Gastroesophageal sphincter (tissue), 4 donors: ENCODE results near the gene APLP2. TPM values are rescaled to one million over a fixed set of nuclear protein-coding genes. Genes with fewer than 3 reads are reported as not detected.
"Not testable (repeated sequence)": the region's sequence is repeated elsewhere in the genome, so short reads cannot be mapped to it uniquely, and the experiment has no call there.

Source experiments
- ATAC-seq: fragments of 150-250 bp; one replicate; pipeline ENCODE4 v1.9.1; 2016; ENCODE audit warnings: mild to moderate bottlenecking, moderate library complexity
- H3K27ac ChIP-seq, 4 donors: fragments of 200-600 bp; sonication (generic) in 3 of 4; 1 replicate in 3 of 4; 2 replicates in 1 of 4; pipeline ENCODE4 v1.5.1; 2016 to 2019
- H3K27me3 ChIP-seq: fragments of 200-600 bp; sonication (generic); one replicate; pipeline ENCODE4 v1.5.1; 2019
- H3K36me3 ChIP-seq, 2 donors: fragments of 200-600 bp; sonication (generic); one replicate each; pipeline ENCODE4 v1.5.1; 2019; ENCODE audit warnings: control low read depth in 1 of 2
- H3K4me1 ChIP-seq, 3 donors: fragments of 200-600 bp; sonication (generic); 1 replicate in 2 of 3; 2 replicates in 1 of 3; pipeline ENCODE4 v1.5.1; 2016 to 2019; ENCODE audit warnings: control low read depth in 2 of 3
- H3K4me3 ChIP-seq, 2 donors: fragments of 200-600 bp; sonication (generic); one replicate each; pipeline ENCODE4 v1.5.1; 2019; ENCODE audit warnings: mild to moderate bottlenecking in 1 of 2, moderate library complexity in 1 of 2
- H3K9me3 ChIP-seq, 3 donors: fragments of 200-600 bp; sonication (generic); one replicate each; pipeline ENCODE4 v1.5.1; 2017 to 2019; ENCODE audit warnings: control low read depth in 2 of 3
- CTCF ChIP-seq, 4 experiments: fragments of 200-600 bp in 2 of 4; fragments of 450-650 bp in 2 of 4; sonication (generic) in 1 of 4; IDR thresholded peaks; one replicate each; pipeline ENCODE4 v1.5.1; 2017 to 2019; ENCODE audit warnings: antibody characterized with exemption in 4 of 4, mild to moderate bottlenecking in 2 of 4, moderate library complexity in 2 of 4
- EP300 ChIP-seq: sonication (generic); formaldehyde crosslinking; IDR thresholded peaks from one replicate; pipeline ENCODE4 v1.6.1; 2017; ENCODE audit warnings: antibody characterized with exemption, mild to moderate bottlenecking
- POLR2A ChIP-seq, 2 donors: fragments of 450-650 bp; IDR thresholded peaks; one replicate each; pipeline ENCODE4 v1.6.1; 2017; ENCODE audit warnings: antibody characterized with exemption in 2 of 2, mild to moderate bottlenecking in 2 of 2, moderate library complexity in 1 of 2
- POLR2AphosphoS5 ChIP-seq: sonication (generic); formaldehyde crosslinking; IDR thresholded peaks from one replicate; pipeline ENCODE4 v1.6.1; 2017; ENCODE audit warnings: antibody characterized with exemption
- WGBS, 2 donors: methylation state at CpG; one replicate each; pipeline ENCODE4 v1.1.5; 2018; ENCODE audit warnings: low coverage in 1 of 2; 5-methylcytosine and 5-hydroxymethylcytosine counted together
- total RNA-seq, 4 donors: library from RNA; depleted of rRNA; stranded (reverse); fragments of >200 nt; gene quantifications; one replicate each; pipeline ENCODE4 v1.1.0, GENCODE V29; 2016

APLP2 gene
- 100 to 1,000 TPM; 386 to 533 (median 452) TPM for total RNA-seq

- H3K4me1 ChIP-seq = peaks cover 0 to 46% (median 14%) of the 10 kb centered on the region in 3 donors
These were observed at the start of gene APLP2 for GRCh38 chr11:130069659-130070108. Gene APLP2 (plus strand): TSS chr11:130069894. CDS start chr11:130069978, 84 bp downstream.

GRCh38 chr11:130020323-130020722 lies 49.4 kb upstream of the APLP2 start:
- no peak for ATAC-seq
- no peaks in the 10 kb centered on the region for H3K9me3 ChIP-seq
- WGBS, 2 donors = 70 to 73% methylated on average over 4 of the region's 4 CpGs

More at GRCh38 chr11:130069659-130070108, at the start of gene APLP2:
- no CpG with 5 or more reads among the region's 51 CpGs for WGBS, 2 donors
- TF ChIP-seq POLR2AphosphoS5 (peak; percentile 97), POLR2A (IDR thresholded peaks at IDR 0.05) (peak; percentile 95 to 96), EP300 (no peak)
- H3K4me3 ChIP-seq = peak within 1 kb of the TSS; percentile 87 to 97
- peak within 1 kb of the TSS; percentile 85 to 97 (median 95) for H3K27ac ChIP-seq
- H3K36me3 ChIP-seq = no peaks in the 10 kb centered on the region
- no peaks in the 10 kb centered on the region for H3K27me3 ChIP-seq
- no peaks in the 10 kb centered on the region for H3K9me3 ChIP-seq
- ATAC-seq = peak; percentile 96

GRCh38 chr11:130021606-130022005 lies 48.1 kb upstream of the APLP2 start:
- WGBS, 2 donors = 93% methylated on average over 3 of the region's 38 CpGs; no CpG with 5 or more reads in 1 of the 2 donors

More at GRCh38 chr11:130020323-130020722, 49.4 kb upstream of the APLP2 start:
- TF ChIP-seq CTCF (IDR thresholded peaks at IDR 0.05) = no peak
- TF ChIP-seq POLR2AphosphoS5 = no peak
- TF ChIP-seq POLR2A (IDR thresholded peaks at IDR 0.05) = no peak
- no peak for TF ChIP-seq EP300
- Histone ChIP-seq H3K27me3 (no peaks in the 10 kb centered on the region), H3K27ac (no peak overlapping the region), H3K36me3 (no peaks in the 10 kb centered on the region), H3K4me3 (no peak overlapping the region), H3K4me1 (no peaks in the 10 kb centered on the region)

GRCh38 chr11:130022799-130023198 lies 46.9 kb upstream of the APLP2 start:
- Histone ChIP-seq H3K9me3 (no peaks in the 10 kb centered on the region), H3K27ac (no peak overlapping the region), H3K4me3 (no peak overlapping the region), H3K36me3 (no peaks in the 10 kb centered on the region), H3K4me1 (no peaks in the 10 kb centered on the region), H3K27me3 (no peaks in the 10 kb centered on the region)
- WGBS, 2 donors = 90 to 100% methylated on average over 1 to 2 of the region's 2 CpGs
- ATAC-seq = no peak
- TF ChIP-seq POLR2AphosphoS5 = no peak
- TF ChIP-seq POLR2A (IDR thresholded peaks at IDR 0.05) = no peak
- TF ChIP-seq EP300 = no peak
- TF ChIP-seq CTCF (IDR thresholded peaks at IDR 0.05) = no peak

More at GRCh38 chr11:130021606-130022005, 48.1 kb upstream of the APLP2 start:
- H3K27ac ChIP-seq, H3K4me3 ChIP-seq, H3K36me3 ChIP-seq, H3K4me1 ChIP-seq, H3K27me3 ChIP-seq, H3K9me3 ChIP-seq, ATAC-seq: not testable (repeated sequence)

GRCh38 chr11:130023204-130023603 lies 46.5 kb upstream of the APLP2 start:
- 33 to 59% methylated on average over 1 to 2 of the region's 2 CpGs for WGBS, 2 donors
- Histone ChIP-seq H3K36me3 (no peaks in the 10 kb centered on the region), H3K27me3 (no peaks in the 10 kb centered on the region), H3K9me3 (no peaks in the 10 kb centered on the region), H3K4me3 (no peak overlapping the region), H3K4me1 (no peaks in the 10 kb centered on the region), H3K27ac (no peak overlapping the region)
- no peak for TF ChIP-seq POLR2AphosphoS5
- TF ChIP-seq POLR2A (IDR thresholded peaks at IDR 0.05) = no peak
- TF ChIP-seq CTCF (IDR thresholded peaks at IDR 0.05) = no peak
- no peak for TF ChIP-seq EP300
- ATAC-seq = no peak

GRCh38 chr11:130024361-130024760 lies 45.3 kb upstream of the APLP2 start:
- WGBS, 2 donors = 33 to 45% methylated on average over 1 of the region's 1 CpG
- no peaks in the 10 kb centered on the region for H3K27me3 ChIP-seq
- TF ChIP-seq POLR2A (IDR thresholded peaks at IDR 0.05) (no peak), POLR2AphosphoS5 (no peak), EP300 (no peak), CTCF (IDR thresholded peaks at IDR 0.05) (no peak)

More at GRCh38 chr11:130024361-130024760, 45.3 kb upstream of the APLP2 start:
- Histone ChIP-seq H3K9me3 (no peaks in the 10 kb centered on the region), H3K27ac (no peak overlapping the region), H3K4me1 (no peaks in the 10 kb centered on the region), H3K4me3 (no peak overlapping the region), H3K36me3 (no peaks in the 10 kb centered on the region)
- no peak for ATAC-seq
